HepG2 (cell line): ENCODE results near the gene INTS15. TPM values are rescaled to one million over a fixed set of nuclear protein-coding genes. Genes with fewer than 3 reads are reported as not detected.

Source experiments
- ATRX ChIP-seq: sonication (generic); formaldehyde crosslinking; IDR thresholded peaks from 2 replicates; pipeline ENCODE4 v1.4.0; 2020; ENCODE audit warnings: missing genetic modification reagents, borderline replicate concordance
- CEBPB ChIP-seq: IDR thresholded peaks from 2 replicates; pipeline ENCODE4 v1.6.1; 2011; ENCODE audit warnings: low read depth, low read length, improper control_type of control experiment, borderline replicate concordance
- ELK4 ChIP-seq: sonication (generic); formaldehyde crosslinking; IDR thresholded peaks from 2 replicates; pipeline ENCODE4 v1.9.0; 2021; ENCODE audit warnings: missing genetic modification reagents, borderline replicate concordance
- HNF1A ChIP-seq, 2 experiments: sonication (generic) in 1 of 2; formaldehyde crosslinking in 1 of 2; IDR thresholded peaks; 2 replicates each; pipeline versions ENCODE4 v1.4.0 to v1.6.1; 2016 to 2020; ENCODE audit warnings: borderline replicate concordance in 1 of 2, low read depth in 1 of 2, mild to moderate bottlenecking in 1 of 2, missing genetic modification reagents in 1 of 2
- JUNB ChIP-seq: sonication (generic); formaldehyde crosslinking; IDR thresholded peaks from 2 replicates; pipeline ENCODE4 v1.8.0; 2022; ENCODE audit warnings: missing genetic modification reagents, mild to moderate bottlenecking, borderline replicate concordance
- LCORL ChIP-seq, 2 experiments: fragments of 450-650 bp in 1 of 2; sonication (generic) in 1 of 2; formaldehyde crosslinking in 1 of 2; IDR thresholded peaks; 2 replicates each; pipeline versions ENCODE4 v1.5.0 to v1.6.1; 2017 to 2020; ENCODE audit warnings: antibody characterized with exemption in 1 of 2, missing genetic modification reagents in 1 of 2
- MED1 ChIP-seq: sonication (generic); formaldehyde crosslinking; IDR thresholded peaks from 2 replicates; pipeline ENCODE4 v1.4.0; 2020; ENCODE audit warnings: missing genetic modification reagents
- RXRB ChIP-seq: IDR thresholded peaks from 2 replicates; pipeline ENCODE4 v1.6.1; 2016; ENCODE audit warnings: borderline replicate concordance, missing genetic modification reagents, missing compliant biosample characterization
- SP5 ChIP-seq: IDR thresholded peaks from 2 replicates; pipeline ENCODE4 v1.6.1; 2016; ENCODE audit warnings: low read depth, borderline replicate concordance
- STAT6 ChIP-seq: sonication (generic); formaldehyde crosslinking; IDR thresholded peaks from 2 replicates; pipeline ENCODE4 v1.4.0; 2020; ENCODE audit warnings: missing genetic modification reagents, mild to moderate bottlenecking, borderline replicate concordance
- TEAD2 ChIP-seq: sonication (generic); formaldehyde crosslinking; IDR thresholded peaks from 2 replicates; pipeline ENCODE4 v1.9.0; 2021; ENCODE audit warnings: missing genetic modification reagents
- ZFP62 ChIP-seq: sonication (generic); formaldehyde crosslinking; IDR thresholded peaks from 2 replicates; pipeline ENCODE4 v1.4.0; 2020; ENCODE audit warnings: missing genetic modification reagents
- ZMAT3 ChIP-seq: sonication (generic); formaldehyde crosslinking; conservative IDR thresholded peaks from 2 replicates; pipeline ENCODE4 v1.7.0; 2021; ENCODE audit warnings: missing genetic modification reagents
- ZNF205 ChIP-seq: IDR thresholded peaks from 2 replicates; pipeline ENCODE4 v1.6.1; 2018; ENCODE audit warnings: missing biosample characterization, missing genetic modification reagents
- ZNF414 ChIP-seq: sonication (generic); formaldehyde crosslinking; IDR thresholded peaks from 2 replicates; pipeline ENCODE4 v1.5.0; 2020; ENCODE audit warnings: missing genetic modification reagents
- ZNF430 ChIP-seq: sonication (generic); formaldehyde crosslinking; IDR thresholded peaks from 2 replicates; pipeline ENCODE4 v1.9.0; 2021; ENCODE audit warnings: mild to moderate bottlenecking, missing genetic modification reagents
- ZNF468 ChIP-seq: sonication (generic); formaldehyde crosslinking; IDR thresholded peaks from 2 replicates; pipeline ENCODE4 v1.8.0; 2022; ENCODE audit warnings: mild to moderate bottlenecking, moderate library complexity, missing genetic modification reagents
- ZNF510 ChIP-seq: sonication (generic); formaldehyde crosslinking; IDR thresholded peaks from 2 replicates; pipeline ENCODE4 v1.4.0; 2020; ENCODE audit warnings: low read depth, mild to moderate bottlenecking, missing genetic modification reagents
- ZSCAN31 ChIP-seq: sonication (generic); formaldehyde crosslinking; IDR thresholded peaks from 2 replicates; pipeline ENCODE4 v1.5.0; 2020; ENCODE audit warnings: low read depth, mild to moderate bottlenecking, missing genetic modification reagents
- polyA plus RNA-seq, 8 experiments: library from polyadenylated mRNA; depleted of rRNA in 3 of 8; stranded (reverse) in 7 of 8; unstranded in 1 of 8; fragments of >200 nt; fragmentation: Illumina TruSeq in 4 of 8; extraction: Trizol in 4 of 8; gene quantifications; 2 replicates each; pipeline versions ENCODE4 v1.2.1 to v1.2.3, GENCODE V29; 2011 to 2016; ENCODE audit warnings: low read depth in 4 of 8, missing spikeins in 1 of 8, mixed read lengths in 1 of 8; ENCODE audit not compliant: insufficient read depth in 1 of 8
- total RNA-seq, 5 experiments: library from RNA; depleted of rRNA; stranded (reverse); fragments of >200 nt; fragmentation: Illumina TruSeq; extraction: Trizol; gene quantifications; 2 replicates each; pipeline ENCODE4 v1.2.3, GENCODE V29; 2016; ENCODE audit warnings: low read depth in 1 of 5

Gene INTS15
- total and polyA plus RNA-seq, 2 of the 13 experiments (the other 11 are each of a cell fraction or from before 2014, with no cell fraction given) = 16.3 to 25.7 TPM

GRCh38 chr7:6575281-6576023, 14.4 kb upstream of the INTS15 start (continued):
- TF ChIP-seq ELK4 (CRISPR knock-in tag) (no peak), ZNF205 (no peak), MED1 (peak; percentile 84), CEBPB (peak; percentile 30; the same call in 1 of the 2 replicates), ZNF510 (CRISPR knock-in tag) (no peak), TEAD2 (CRISPR knock-in tag) (no peak), ZSCAN31 (CRISPR knock-in tag) (no peak), ZFP62 (CRISPR knock-in tag) (no peak), LCORL (IDR thresholded peaks at IDR 0.05) (no peak), LCORL (CRISPR knock-in tag; IDR thresholded peaks at IDR 0.05) (peak; percentile 82), ZNF414 (CRISPR knock-in tag) (0 out of 2 replicates have a peak, but pooled peaks have one; percentile 33), HNF1A (IDR thresholded peaks at IDR 0.05; ENCODE audit: low read depth) (no peak), HNF1A (CRISPR knock-in tag; IDR thresholded peaks at IDR 0.05; ENCODE audit: borderline replicate concordance) (no peak), ZMAT3 (CRISPR knock-in tag) (no peak), ZNF430 (CRISPR knock-in tag) (no peak), JUNB (CRISPR knock-in tag) (no peak), ZNF468 (CRISPR knock-in tag) (no peak), STAT6 (CRISPR knock-in tag) (no peak), SP5 (CRISPR knock-in tag) (0 out of 2 replicates have a peak, but pooled peaks have one; percentile 38), RXRB (CRISPR knock-in tag) (peak; percentile 21; the same call in 1 of the 2 replicates), ATRX (no peak)
